ENCODE data around the gene HOXD11. TPM values are rescaled to one million over a fixed set of nuclear protein-coding genes. Genes with fewer than 3 reads are reported as not detected.

Gene HOXD11
- total and polyA plus RNA-seq, 2 experiments from 2014 or later: 28.4 to 30.0 TPM

DNA sequence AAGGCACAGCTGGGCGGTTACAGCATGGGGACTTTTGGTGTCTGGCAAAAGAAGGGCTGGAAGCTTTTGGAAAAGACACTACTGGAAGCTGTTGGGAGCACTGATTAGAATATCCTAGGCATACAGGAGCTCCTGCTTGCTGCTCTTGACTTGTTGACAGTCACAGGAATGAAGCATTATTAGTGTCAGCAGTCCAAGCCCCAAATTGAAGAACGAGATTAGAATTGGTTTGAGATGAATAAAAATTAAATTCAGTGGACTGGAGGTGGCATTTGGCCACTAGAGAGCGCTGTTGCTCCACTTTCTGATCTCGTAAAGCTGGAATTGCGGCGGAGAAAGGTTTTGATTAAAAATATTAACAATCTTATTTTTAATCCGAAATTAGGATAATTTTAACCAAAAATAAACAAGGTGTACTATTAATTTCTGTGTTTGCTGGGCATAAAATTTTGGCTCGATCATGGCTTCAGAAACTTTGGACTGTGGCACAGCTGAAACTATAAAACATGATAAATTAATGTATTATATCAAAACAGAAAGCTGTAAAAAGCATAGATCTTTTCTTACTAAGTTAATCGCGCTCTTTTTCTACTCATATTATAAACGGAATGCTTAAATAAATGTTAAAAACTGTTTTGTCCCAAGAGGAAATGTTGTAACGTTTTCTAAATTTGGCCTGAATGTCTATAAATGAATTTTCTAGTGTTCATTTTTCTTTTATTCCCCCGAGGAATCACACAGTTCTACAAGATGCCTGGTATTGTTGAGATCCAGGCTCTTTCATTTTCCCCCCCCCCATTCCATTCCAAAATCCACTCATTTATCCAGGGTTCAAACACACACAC, 20.1 kb downstream of the HOXD11 start:
- Histone ChIP-seq H4K20me1 (ENCODE audit: insufficient read depth) (no peaks in the 10 kb centered on the region), H3K4me2 (ENCODE audit: unreplicated experiment) (peak overlapping the region; percentile 97), H3K9me2 (ENCODE audit: insufficient read depth) (no peaks in the 10 kb centered on the region), H3F3A (ENCODE audit: insufficient read depth) (peaks cover 37% of the 10 kb centered on the region), H3K27ac (peak overlapping the region; percentile 97), H2AFZ (peak overlapping the region; percentile 68), H3K9me3 (ENCODE audit: low read depth) (no peaks in the 10 kb centered on the region), H3K9ac (peak overlapping the region; percentile 97), H3K4me1 (ENCODE audit: insufficient read depth) (peaks cover 20% of the 10 kb centered on the region), H3K79me2 (ENCODE audit: insufficient read depth) (peaks cover 57% of the 10 kb centered on the region), H3K4me3 (peak overlapping the region; percentile 90), H3K36me3 (ENCODE audit: low read depth) (no peaks in the 10 kb centered on the region), H3K27me3 (replicated peaks; ENCODE audit: insufficient read depth) (no peaks in the 10 kb centered on the region)
- 10 to 14% methylated on average over 13 of the region's 13 CpGs for WGBS, 2 experiments (ENCODE audit: low coverage in 1 of 2, low lambda C conversion rate in 2 of 2, missing lambda C conversion rate in 2 of 2)
- in situ Hi-C loops (cut with MboI): loop anchor here (5.0 to 10.0 kb wide), 3 partner anchors 510 to 1020 kb away; no protein-coding TSS in a partner anchor
- peak; percentile 80 for DNase-seq
- no peak for TF ChIP-seq EZH2 (IDR thresholded peaks at IDR 0.05; ENCODE audit: insufficient read depth, poor library complexity, severe bottlenecking)
- TF ChIP-seq EZH2phosphoT487 (IDR thresholded peaks at IDR 0.05; ENCODE audit: insufficient read depth, low read depth): no peak

- Histone ChIP-seq H3F3A (ENCODE audit: insufficient read depth) (peaks cover 39% of the 10 kb centered on the region), H2AFZ (peak overlapping the region; percentile 68), H4K20me1 (ENCODE audit: insufficient read depth) (no peaks in the 10 kb centered on the region), H3K27me3 (replicated peaks; ENCODE audit: insufficient read depth) (no peaks in the 10 kb centered on the region), H3K79me2 (ENCODE audit: insufficient read depth) (peaks cover 62% of the 10 kb centered on the region), H3K4me1 (ENCODE audit: insufficient read depth) (peaks cover 20% of the 10 kb centered on the region), H3K9me2 (ENCODE audit: insufficient read depth) (no peaks in the 10 kb centered on the region), H3K4me2 (ENCODE audit: unreplicated experiment) (peak overlapping the region; percentile 97), H3K4me3 (peak overlapping the region; percentile 90), H3K27ac (peak overlapping the region; percentile 97), H3K9ac (peak overlapping the region; percentile 97), H3K36me3 (ENCODE audit: low read depth) (no peaks in the 10 kb centered on the region), H3K9me3 (ENCODE audit: low read depth) (no peaks in the 10 kb centered on the region)
- 51 to 68% methylated on average over 4 of the region's 4 CpGs for WGBS, 2 experiments (ENCODE audit: low coverage in 1 of 2, low lambda C conversion rate in 2 of 2, missing lambda C conversion rate in 2 of 2)
- in situ Hi-C loops (cut with MboI): loop anchor here (5.0 to 10.0 kb wide), 3 partner anchors 510 to 1020 kb away; no protein-coding TSS in a partner anchor
- TF ChIP-seq EZH2 (IDR thresholded peaks at IDR 0.05; ENCODE audit: insufficient read depth, poor library complexity, severe bottlenecking): no peak
- no peak for TF ChIP-seq EZH2phosphoT487 (IDR thresholded peaks at IDR 0.05; ENCODE audit: insufficient read depth, low read depth)
- DNase-seq: no peak
Measured at GRCh38 chr2:176127774-176128072, 20.6 kb downstream of the HOXD11 start.

DNA sequence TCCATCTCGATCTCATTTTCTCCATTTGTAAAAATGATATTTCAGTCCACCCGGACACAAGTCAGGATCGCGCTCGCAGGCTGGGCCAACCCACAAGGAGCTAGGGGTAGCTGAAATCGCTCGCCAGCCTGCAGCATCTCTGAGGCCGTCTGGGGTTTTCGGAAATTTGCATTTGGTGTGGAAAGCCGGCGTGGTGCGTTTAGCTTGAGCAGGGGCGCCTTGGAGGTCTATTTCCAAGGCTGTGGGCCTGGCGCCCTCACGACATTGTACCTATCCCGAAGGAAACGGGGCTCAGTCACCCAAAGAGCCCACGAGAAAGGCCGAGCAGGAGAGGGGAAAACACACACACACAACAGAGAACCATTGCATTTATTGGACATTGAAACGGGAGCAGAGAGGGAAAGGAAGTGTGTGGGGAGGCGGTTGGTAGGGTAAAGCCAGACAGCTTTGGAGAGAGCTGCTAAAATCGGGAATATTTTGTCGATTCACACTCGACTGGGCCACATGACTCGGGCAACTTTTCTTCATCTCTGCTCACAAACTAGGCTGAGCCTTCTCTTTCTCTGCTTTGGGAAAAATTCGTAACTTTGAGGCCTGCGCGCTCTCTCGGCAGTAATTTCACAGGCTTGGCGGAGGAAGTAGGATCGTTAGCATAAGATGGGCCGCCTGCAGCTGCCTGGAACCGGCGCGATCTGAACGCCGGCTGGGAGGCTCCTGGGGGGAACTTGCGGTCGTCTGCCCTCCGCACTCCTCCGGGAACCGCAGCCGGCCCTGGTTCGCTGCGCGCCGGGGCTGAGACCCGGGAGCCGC, 21.3 kb downstream of the HOXD11 start:
- Histone ChIP-seq H3K4me1 (ENCODE audit: insufficient read depth) (peaks cover 27% of the 10 kb centered on the region), H3K27me3 (replicated peaks; ENCODE audit: insufficient read depth) (no peaks in the 10 kb centered on the region), H2AFZ (peak overlapping the region; percentile 68), H3F3A (ENCODE audit: insufficient read depth) (peaks cover 43% of the 10 kb centered on the region), H3K4me3 (peak overlapping the region; percentile 90), H3K36me3 (ENCODE audit: low read depth) (no peaks in the 10 kb centered on the region), H3K9ac (peak overlapping the region; percentile 97), H3K79me2 (ENCODE audit: insufficient read depth) (peaks cover 65% of the 10 kb centered on the region), H3K9me2 (ENCODE audit: insufficient read depth) (no peaks in the 10 kb centered on the region), H3K4me2 (ENCODE audit: unreplicated experiment) (peak overlapping the region; percentile 97), H3K9me3 (ENCODE audit: low read depth) (no peaks in the 10 kb centered on the region), H3K27ac (peak overlapping the region; percentile 97), H4K20me1 (ENCODE audit: insufficient read depth) (no peaks in the 10 kb centered on the region)
- DNase-seq: peak; percentile 71
- in situ Hi-C loops (cut with MboI): loop anchor here (5.0 to 10.0 kb wide), 3 partner anchors 509 to 1019 kb away; no protein-coding TSS in a partner anchor
- WGBS, 2 experiments (ENCODE audit: low coverage in 1 of 2, low lambda C conversion rate in 2 of 2, missing lambda C conversion rate in 2 of 2): 4 to 6% methylated on average over 49 of the region's 49 CpGs
- TF ChIP-seq EZH2 (IDR thresholded peaks at IDR 0.05; ENCODE audit: insufficient read depth, poor library complexity, severe bottlenecking) (no peak), EZH2phosphoT487 (IDR thresholded peaks at IDR 0.05; ENCODE audit: insufficient read depth, low read depth) (0 out of 2 replicates have a peak, but pooled peaks have one; percentile 22)

Measured in GM23248 (cell line).